Esophagus squamous epithelium (tissue), 5 donors: ENCODE data around the gene CCNB3. TPM values are rescaled to one million over a fixed set of nuclear protein-coding genes. Genes with fewer than 3 reads are reported as not detected.

Source experiments
- DNase-seq: peaks from one replicate; lab custom pipeline; 2025; lab: John Stamatoyannopoulos, UW
- H3K27ac ChIP-seq, 4 donors: fragments of 200-600 bp; sonication (generic); one replicate each; pipeline ENCODE4 v1.5.1; 2016 to 2019; ENCODE audit warnings: mild to moderate bottlenecking in 1 of 4
- H3K27me3 ChIP-seq, 4 donors: fragments of 200-600 bp; sonication (generic); 1 replicate in 3 of 4; 2 replicates in 1 of 4; pipeline versions ENCODE4 v1.5.1 to v1.6.0; 2017 to 2021; ENCODE audit warnings: antibody characterized with exemption in 1 of 4
- H3K36me3 ChIP-seq, 3 donors: fragments of 200-600 bp; sonication (generic); one replicate each; pipeline ENCODE4 v1.5.1; 2016 to 2019
- H3K4me1 ChIP-seq, 3 donors: fragments of 200-600 bp; sonication (generic); one replicate each; pipeline ENCODE4 v1.5.1; 2017 to 2019
- H3K4me3 ChIP-seq, 4 donors: fragments of 200-600 bp; sonication (generic); 1 replicate in 3 of 4; 2 replicates in 1 of 4; pipeline ENCODE4 v1.5.1; 2016 to 2019; ENCODE audit warnings: mild to moderate bottlenecking in 2 of 4, moderate library complexity in 1 of 4
- H3K9me3 ChIP-seq, 3 donors: fragments of 200-600 bp; sonication (generic); one replicate each; pipeline ENCODE4 v1.5.1; 2016 to 2019
- CTCF ChIP-seq, 6 experiments: fragments of 450-650 bp in 4 of 6; fragments of 200-600 bp in 2 of 6; sonication (generic) in 2 of 6; IDR thresholded peaks; one replicate each; pipeline ENCODE4 v1.5.1; 2016 to 2019; ENCODE audit warnings: antibody characterized with exemption in 6 of 6, mild to moderate bottlenecking in 4 of 6, moderate library complexity in 4 of 6
- POLR2A ChIP-seq, 4 donors: fragments of 450-650 bp; IDR thresholded peaks; one replicate each; pipeline ENCODE4 v1.6.1; 2017; ENCODE audit warnings: antibody characterized with exemption in 4 of 4, mild to moderate bottlenecking in 4 of 4, moderate library complexity in 3 of 4
- WGBS, 2 donors: methylation state at CpG; one replicate each; pipeline ENCODE4 v1.1.5; 2018; 5-methylcytosine and 5-hydroxymethylcytosine counted together
- intact Hi-C: fragments of 100-400 bp; cut with DNase I; formaldehyde crosslinking; loops from one replicate; pipeline ENCODE4 v1.15.0; 2022
- total RNA-seq, 4 donors: library from RNA; depleted of rRNA; stranded (reverse); fragments of >200 nt; gene quantifications; one replicate each; pipeline ENCODE4 v1.1.0, GENCODE V29; 2016
- donor health status: DM: yes; HTN: yes; CAD: no.

CCNB3 gene
- under 1 TPM; 0.32 to 0.57 (median 0.44) TPM for total RNA-seq

- 0 to 9% methylated on average over 9 to 18 of the region's 19 CpGs for WGBS, 2 donors
- H3K4me1 ChIP-seq: peaks cover 0 to 7% (median 5%) of the 10 kb centered on the region in 3 donors
- no peaks in the 10 kb centered on the region for H3K9me3 ChIP-seq
- no peaks in the 10 kb centered on the region for H3K36me3 ChIP-seq
- H3K27ac ChIP-seq: peak within 1 kb of the TSS in 3 of 4 donors; percentile 28 to 40 (median 36)
- no peaks in the 10 kb centered on the region for H3K27me3 ChIP-seq
- DNase-seq: peak; percentile 10
- TF ChIP-seq CTCF (IDR thresholded peaks at IDR 0.05) (peak; percentile 46 to 68 (median 57)), POLR2A (IDR thresholded peaks at IDR 0.05) (no peak)
- peak within 1 kb of the TSS in 3 of 4 donors; percentile 25 to 56 (median 30) for H3K4me3 ChIP-seq
- intact Hi-C loops: no loop called here
Measured at GRCh38 chrX:50204364-50204899, at the start of gene CCNB3. CCNB3 (plus strand) TSS chrX:50204765; CDS start chrX:50285164, 80,399 bp downstream.

GRCh38 chrX:50157545-50158135 is 46.9 kb upstream of the CCNB3 start:
- H3K36me3 ChIP-seq: no peaks in the 10 kb centered on the region
- H3K9me3 ChIP-seq: no peaks in the 10 kb centered on the region
- H3K27ac ChIP-seq: no peak overlapping the region
- intact Hi-C loops: no loop called here
- 46 to 50% methylated on average over 3 to 4 of the region's 4 CpGs for WGBS, 2 donors
- DNase-seq: no peak
- no peaks in the 10 kb centered on the region for H3K4me1 ChIP-seq
- TF ChIP-seq POLR2A (IDR thresholded peaks at IDR 0.05): no peak
- TF ChIP-seq CTCF (IDR thresholded peaks at IDR 0.05): no peak
- no peaks in the 10 kb centered on the region for H3K27me3 ChIP-seq
- H3K4me3 ChIP-seq: no peak overlapping the region

GRCh38 chrX:50158593-50158992 is 46.0 kb upstream of the CCNB3 start:
- TF ChIP-seq CTCF (IDR thresholded peaks at IDR 0.05) (no peak), POLR2A (IDR thresholded peaks at IDR 0.05) (no peak)
- Histone ChIP-seq H3K27ac (no peak overlapping the region), H3K9me3 (no peaks in the 10 kb centered on the region), H3K4me3 (no peak overlapping the region), H3K4me1 (no peaks in the 10 kb centered on the region), H3K27me3 (no peaks in the 10 kb centered on the region), H3K36me3 (no peaks in the 10 kb centered on the region)
- WGBS, 2 donors: 16 to 20% methylated on average over 1 of the region's 1 CpG
- intact Hi-C loops: no loop called here
- no peak for DNase-seq

GRCh38 chrX:50161127-50161526 is 43.4 kb upstream of the CCNB3 start:
- H3K4me1 ChIP-seq: no peaks in the 10 kb centered on the region
- H3K27me3 ChIP-seq: no peaks in the 10 kb centered on the region
- TF ChIP-seq CTCF (IDR thresholded peaks at IDR 0.05) (no peak), POLR2A (IDR thresholded peaks at IDR 0.05) (no peak)
- intact Hi-C loops: no loop called here
- no peaks in the 10 kb centered on the region for H3K36me3 ChIP-seq
- H3K9me3 ChIP-seq: no peaks in the 10 kb centered on the region
- WGBS, 2 donors: 55 to 64% methylated on average over 3 of the region's 3 CpGs
- no peak for DNase-seq
- no peak overlapping the region for H3K4me3 ChIP-seq
- H3K27ac ChIP-seq: no peak overlapping the region

GRCh38 chrX:50165727-50166126 is 38.8 kb upstream of the CCNB3 start:
- 63 to 83% methylated on average over 3 to 5 of the region's 5 CpGs for WGBS, 2 donors
- Histone ChIP-seq H3K4me1 (no peaks in the 10 kb centered on the region), H3K4me3 (no peak overlapping the region), H3K9me3 (no peaks in the 10 kb centered on the region), H3K27me3 (no peaks in the 10 kb centered on the region), H3K36me3 (no peaks in the 10 kb centered on the region), H3K27ac (no peak overlapping the region)
- intact Hi-C loops: no loop called here
- DNase-seq: no peak
- TF ChIP-seq CTCF (IDR thresholded peaks at IDR 0.05): no peak
- TF ChIP-seq POLR2A (IDR thresholded peaks at IDR 0.05): no peak
